HepG2 (cell line): Measurements from ENCODE around the gene PLEKHG5. TPM values are rescaled to one million over a fixed set of nuclear protein-coding genes. Genes with fewer than 3 reads are reported as not detected.

Experiments used
- ELF1 ChIP-seq: sonication (generic); formaldehyde crosslinking; IDR thresholded peaks from 2 replicates; pipeline ENCODE4 v1.4.0; 2020; ENCODE audit warnings: missing genetic modification reagents
- FOSL2 ChIP-seq: sonication (generic); formaldehyde crosslinking; IDR thresholded peaks from 2 replicates; pipeline ENCODE4 v1.4.0; 2020; ENCODE audit warnings: missing genetic modification reagents
- FUBP1 ChIP-seq: sonication (generic); formaldehyde crosslinking; IDR thresholded peaks from 2 replicates; pipeline ENCODE4 v1.5.1; 2020; ENCODE audit warnings: missing genetic modification reagents, mild to moderate bottlenecking, borderline replicate concordance
- MIXL1 ChIP-seq: IDR thresholded peaks from 2 replicates; pipeline ENCODE4 v1.6.1; 2016
- RELA ChIP-seq: sonication (generic); formaldehyde crosslinking; IDR thresholded peaks from 2 replicates; pipeline ENCODE4 v1.4.0; 2020; ENCODE audit warnings: missing genetic modification reagents
- RFX1 ChIP-seq: fragments of 450-650 bp; IDR thresholded peaks from 2 replicates; pipeline ENCODE4 v1.6.1; 2017
- THRA ChIP-seq: sonication (generic); formaldehyde crosslinking; IDR thresholded peaks from 2 replicates; pipeline ENCODE4 v1.4.0; 2020; ENCODE audit warnings: missing genetic modification reagents, borderline replicate concordance
- ZBTB2 ChIP-seq: sonication (generic); formaldehyde crosslinking; IDR thresholded peaks from 2 replicates; pipeline ENCODE4 v1.8.0; 2022; ENCODE audit warnings: low read depth, missing genetic modification reagents
- ZNF234 ChIP-seq: sonication (generic); formaldehyde crosslinking; conservative IDR thresholded peaks from 2 replicates; pipeline ENCODE4 v1.5.1; 2020; ENCODE audit warnings: mild to moderate bottlenecking, missing genetic modification reagents
- ZNF274 ChIP-seq: sonication (generic); formaldehyde crosslinking; IDR thresholded peaks from 2 replicates; pipeline ENCODE4 v1.5.1; 2020; ENCODE audit warnings: mild to moderate bottlenecking, missing genetic modification reagents
- ZNF615 ChIP-seq: sonication (generic); formaldehyde crosslinking; IDR thresholded peaks from 2 replicates; pipeline ENCODE4 v1.5.0; 2020; ENCODE audit warnings: mild to moderate bottlenecking, missing genetic modification reagents, borderline replicate concordance
- polyA plus RNA-seq, 8 experiments: library from polyadenylated mRNA; depleted of rRNA in 3 of 8; stranded (reverse) in 7 of 8; unstranded in 1 of 8; fragments of >200 nt; fragmentation: Illumina TruSeq in 4 of 8; extraction: Trizol in 4 of 8; gene quantifications; 2 replicates each; pipeline versions ENCODE4 v1.2.1 to v1.2.3, GENCODE V29; 2011 to 2016; ENCODE audit warnings: low read depth in 4 of 8, missing spikeins in 1 of 8, mixed read lengths in 1 of 8; ENCODE audit not compliant: insufficient read depth in 1 of 8
- total RNA-seq, 5 experiments: library from RNA; depleted of rRNA; stranded (reverse); fragments of >200 nt; fragmentation: Illumina TruSeq; extraction: Trizol; gene quantifications; 2 replicates each; pipeline ENCODE4 v1.2.3, GENCODE V29; 2016; ENCODE audit warnings: low read depth in 1 of 5

The PLEKHG5 gene
- total and polyA plus RNA-seq, 2 of the 13 experiments (the other 11 are each of a cell fraction or from before 2014, with no cell fraction given), result 1.9 to 3.5 TPM

GRCh38 chr1:6486433-6487011, 4.9 kb downstream of the PLEKHG5 start (continued):
- TF ChIP-seq ZBTB2 (CRISPR knock-in tag) (no peak), THRA (CRISPR knock-in tag) (peak; percentile 65; the same call in 1 of the 2 replicates), ELF1 (CRISPR knock-in tag) (no peak), FOSL2 (CRISPR knock-in tag) (0 out of 2 replicates have a peak, but pooled peaks have one; percentile 7), ZNF234 (CRISPR knock-in tag) (no peak), FUBP1 (no peak), RFX1 (no peak), RELA (CRISPR knock-in tag) (no peak), MIXL1 (CRISPR knock-in tag) (no peak), ZNF615 (no peak), ZNF274 (CRISPR knock-in tag) (no peak)
